Smooth muscle cell of the coronary artery (primary cell): ENCODE data around the gene TMED3. TPM values are rescaled to one million over a fixed set of nuclear protein-coding genes. Genes with fewer than 3 reads are reported as not detected.

Source experiments
- total RNA-seq: library from RNA; depleted of rRNA; stranded (reverse); fragments of >200 nt; gene quantifications from 2 replicates; pipeline ENCODE4 v1.2.3, GENCODE V29; 2014; ENCODE audit warnings: low replicate concordance

TMED3 gene
- total RNA-seq, result 134 and 202 TPM in 2 replicates

GRCh38 chr15:79310985-79311900, at the start of gene TMED3:
TMED3 (plus strand) TSS chr15:79311112; CDS start chr15:79311250, 138 bp downstream.

DNA sequence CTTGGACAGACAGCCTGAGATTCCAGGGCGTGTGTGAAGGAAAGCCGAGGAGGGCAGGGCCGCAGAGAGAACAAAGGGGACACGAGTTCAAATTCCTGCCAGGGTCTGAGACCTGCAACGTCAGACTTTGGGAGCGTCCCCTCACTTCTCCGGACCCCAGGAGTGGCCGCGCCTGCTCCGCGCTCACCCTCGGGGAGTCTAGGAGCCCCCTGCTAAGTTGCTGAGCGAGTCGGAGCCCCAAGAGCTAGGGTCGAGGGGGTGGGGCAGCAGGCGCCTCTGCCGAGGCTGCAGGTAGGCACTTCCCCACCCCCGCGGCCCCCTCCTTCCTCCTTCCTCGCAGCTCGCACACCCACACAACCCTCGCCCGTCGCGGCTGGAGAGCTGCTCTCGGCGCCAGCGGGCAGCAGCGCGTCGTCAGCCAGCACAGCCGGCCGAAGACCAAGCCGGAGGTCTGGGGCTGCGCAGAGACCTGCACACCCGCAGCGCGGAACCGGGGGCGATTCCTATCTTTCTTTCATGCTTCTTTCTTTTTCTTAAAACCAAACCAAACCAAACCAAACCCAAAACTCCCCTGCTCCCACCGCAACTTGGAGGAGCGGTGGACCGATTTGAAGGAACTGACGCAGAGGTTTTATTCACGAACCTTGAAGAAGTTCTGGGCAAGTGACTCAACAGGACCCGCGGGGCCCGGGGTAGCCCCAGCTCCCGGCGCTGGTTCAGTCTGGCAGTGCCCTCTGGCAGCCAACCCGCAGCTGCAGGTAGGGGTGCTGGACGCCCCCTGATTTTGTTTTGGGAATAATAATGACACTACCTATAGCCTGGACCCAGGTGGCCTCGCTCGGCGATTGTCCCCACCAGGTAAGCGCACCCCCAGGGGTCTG, 28.3 kb upstream of the TMED3 start, which contains the start of gene ANKRD34C:
TSS of gene ANKRD34C (plus strand) at position 352 of the 881 bp plus-strand sequence. CDS start 10,563 bp downstream, outside the sequence.

Other genes starting within 250 kb of the TMED3 start
- gene RASGRF1, start 220.3 kb upstream of the TMED3 start, total RNA-seq, result not detected in 2 replicates
- not detected in 2 replicates for gene ANKRD34C, start 28.4 kb upstream of the TMED3 start, total RNA-seq
- gene MINAR1, start 121.2 kb downstream of the TMED3 start, total RNA-seq, result 0.47 and 0.98 TPM in 2 replicates